ENCODE measurements around the gene AQP3.
"Not testable (repeated sequence)": the region's sequence is repeated elsewhere in the genome, so short reads cannot be mapped to it uniquely, and the experiment has no call there.

AQP3 gene

DNA sequence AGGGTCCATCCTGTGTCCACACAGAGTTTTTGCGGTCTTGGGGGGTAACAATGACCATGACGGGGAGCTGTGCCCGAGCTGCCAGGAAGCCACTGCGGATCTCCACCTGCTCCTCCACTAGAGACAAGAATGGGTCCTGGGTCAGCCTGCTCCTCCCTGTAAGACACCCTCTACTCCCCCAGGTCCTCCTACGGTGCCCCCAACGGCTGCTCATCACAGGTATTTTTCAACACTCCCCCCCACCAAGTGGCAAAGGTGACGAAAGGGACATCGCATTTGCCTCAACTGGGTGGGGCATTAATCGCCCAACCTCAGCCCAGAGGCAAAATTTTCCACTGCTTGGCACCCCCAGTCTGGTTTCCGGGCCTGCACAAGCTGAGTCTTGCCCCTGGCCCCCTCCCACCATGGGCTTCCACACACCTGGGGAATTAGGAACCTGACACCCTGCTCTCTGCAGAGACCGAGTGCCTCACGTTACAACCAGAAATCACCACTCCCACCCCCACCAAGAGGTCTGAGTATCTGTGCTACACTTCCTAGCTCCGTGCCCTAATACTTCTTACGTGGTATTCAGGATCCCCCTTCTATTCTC, 16.7 kb upstream of the AQP3 start:
- peaks cover 55 to 73% of the 10 kb centered on the region in 2 donors for H3K36me3 ChIP-seq (ENCODE audit: control insufficient read depth in 2 of 2, insufficient read depth in 2 of 2, low read length in 2 of 2)
- no peaks in the 10 kb centered on the region for H3K27me3 ChIP-seq (ENCODE audit: control insufficient read depth in 1 of 2, insufficient read depth in 2 of 2, low read length in 2 of 2)
- H3K9me3 ChIP-seq (ENCODE audit: control insufficient read depth in 2 of 2, low read length in 2 of 2), result no peaks in the 10 kb centered on the region
- no peak overlapping the region for H3K9ac ChIP-seq (ENCODE audit: low read length in 2 of 2)
- no peak overlapping the region for H3K27ac ChIP-seq (ENCODE audit: low read length)
- no peaks in the 10 kb centered on the region for H3K4me1 ChIP-seq (ENCODE audit: control insufficient read depth, insufficient read depth, low read length)
- H3K4me3 ChIP-seq (ENCODE audit: low read length in 2 of 2), result no peak overlapping the region

DNA sequence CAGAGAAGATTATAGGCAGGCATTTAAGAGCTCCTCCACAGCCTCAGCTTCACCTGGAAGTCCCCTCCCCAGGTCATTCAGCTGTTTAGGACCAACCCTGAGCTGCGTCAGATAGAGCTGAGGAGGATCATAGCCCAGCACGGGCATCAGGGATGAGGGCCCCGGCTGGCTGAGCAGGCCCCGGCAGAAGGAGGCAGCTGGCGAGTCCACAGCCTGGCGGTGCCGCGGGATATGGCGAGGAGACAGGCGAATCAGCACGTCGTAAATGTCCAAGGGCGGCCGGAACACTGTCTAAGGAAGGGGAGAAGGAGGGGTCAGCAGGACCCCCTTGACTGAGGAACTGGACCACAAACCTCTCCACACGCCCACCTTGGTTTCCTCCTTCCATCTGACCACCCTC, 15.8 kb upstream of the AQP3 start:
- H3K4me1 ChIP-seq (ENCODE audit: control insufficient read depth, insufficient read depth, low read length), result no peaks in the 10 kb centered on the region
- H3K27ac ChIP-seq (ENCODE audit: low read length), result no peak overlapping the region
- H3K36me3 ChIP-seq (ENCODE audit: control insufficient read depth in 2 of 2, insufficient read depth in 2 of 2, low read length in 2 of 2), result peaks cover 45 to 63% of the 10 kb centered on the region in 2 donors

DNA sequence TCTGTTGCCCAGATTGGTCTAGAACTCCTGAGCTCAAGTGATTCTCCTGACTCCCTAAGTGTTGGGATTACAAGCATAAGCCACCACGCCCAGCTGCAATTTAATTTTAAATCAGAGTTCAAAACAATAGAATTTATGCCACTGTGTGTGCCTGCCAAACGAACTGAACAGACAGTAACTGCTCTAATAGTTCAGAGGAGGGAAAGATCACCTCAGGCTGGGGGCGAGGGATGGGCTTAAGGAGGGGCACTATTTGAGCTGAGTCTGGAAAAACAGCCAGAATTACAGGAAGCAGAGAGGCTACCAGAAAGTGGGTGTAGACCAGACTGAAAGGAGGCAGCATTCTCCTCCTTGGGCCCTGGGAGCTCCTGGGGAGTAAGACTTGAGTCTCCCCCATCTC, 14.1 kb upstream of the AQP3 start:
- Histone ChIP-seq H3K4me1 (ENCODE audit: control insufficient read depth, insufficient read depth, low read length) (no peaks in the 10 kb centered on the region), H3K4me3 (ENCODE audit: low read length in 2 of 2) (no peak overlapping the region), H3K27me3 (ENCODE audit: control insufficient read depth in 1 of 2, insufficient read depth in 2 of 2, low read length in 2 of 2) (no peaks in the 10 kb centered on the region), H3K9ac (ENCODE audit: low read length in 2 of 2) (no peak overlapping the region), H3K9me3 (ENCODE audit: control insufficient read depth in 2 of 2, low read length in 2 of 2) (no peaks in the 10 kb centered on the region), H3K36me3 (ENCODE audit: control insufficient read depth in 2 of 2, insufficient read depth in 2 of 2, low read length in 2 of 2) (peaks cover 30 to 47% of the 10 kb centered on the region in 2 donors), H3K27ac (ENCODE audit: low read length) (no peak overlapping the region)

More for the DNA sequence above, 15.8 kb upstream of the AQP3 start:
- Histone ChIP-seq H3K4me3 (ENCODE audit: low read length in 2 of 2) (no peak overlapping the region), H3K9ac (ENCODE audit: low read length in 2 of 2) (no peak overlapping the region), H3K27me3 (ENCODE audit: control insufficient read depth in 1 of 2, insufficient read depth in 2 of 2, low read length in 2 of 2) (no peaks in the 10 kb centered on the region), H3K9me3 (ENCODE audit: control insufficient read depth in 2 of 2, low read length in 2 of 2) (no peaks in the 10 kb centered on the region)

DNA sequence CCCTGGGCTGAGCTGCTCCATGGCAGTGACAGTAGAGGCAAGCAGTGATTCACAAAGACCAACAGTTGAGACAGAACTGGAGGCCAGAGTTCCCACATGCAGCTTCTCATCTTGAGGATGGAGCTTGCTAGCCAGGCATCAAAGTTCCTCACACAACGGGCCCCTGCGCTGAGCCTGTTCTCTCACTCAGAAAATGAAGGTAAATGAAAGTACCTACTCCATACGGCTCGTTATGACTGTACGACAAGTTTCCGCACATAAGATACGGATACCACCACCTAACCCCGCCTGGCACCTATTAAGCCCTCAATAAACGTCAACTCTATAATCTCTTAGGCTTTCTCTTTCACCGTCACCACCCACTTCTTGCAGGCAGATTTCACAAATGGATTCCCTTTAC, 13.5 kb upstream of the AQP3 start:
- no peaks in the 10 kb centered on the region for H3K9me3 ChIP-seq (ENCODE audit: control insufficient read depth in 2 of 2, low read length in 2 of 2)
- H3K4me3 ChIP-seq (ENCODE audit: low read length in 2 of 2), result no peak overlapping the region
- H3K27me3 ChIP-seq (ENCODE audit: control insufficient read depth in 1 of 2, insufficient read depth in 2 of 2, low read length in 2 of 2), result no peaks in the 10 kb centered on the region
- H3K9ac ChIP-seq (ENCODE audit: low read length in 2 of 2), result no peak overlapping the region
- no peak overlapping the region for H3K27ac ChIP-seq (ENCODE audit: low read length)
- no peaks in the 10 kb centered on the region for H3K4me1 ChIP-seq (ENCODE audit: control insufficient read depth, insufficient read depth, low read length)
- H3K36me3 ChIP-seq (ENCODE audit: control insufficient read depth in 2 of 2, insufficient read depth in 2 of 2, low read length in 2 of 2), result peaks cover 24 to 41% of the 10 kb centered on the region in 2 donors

DNA sequence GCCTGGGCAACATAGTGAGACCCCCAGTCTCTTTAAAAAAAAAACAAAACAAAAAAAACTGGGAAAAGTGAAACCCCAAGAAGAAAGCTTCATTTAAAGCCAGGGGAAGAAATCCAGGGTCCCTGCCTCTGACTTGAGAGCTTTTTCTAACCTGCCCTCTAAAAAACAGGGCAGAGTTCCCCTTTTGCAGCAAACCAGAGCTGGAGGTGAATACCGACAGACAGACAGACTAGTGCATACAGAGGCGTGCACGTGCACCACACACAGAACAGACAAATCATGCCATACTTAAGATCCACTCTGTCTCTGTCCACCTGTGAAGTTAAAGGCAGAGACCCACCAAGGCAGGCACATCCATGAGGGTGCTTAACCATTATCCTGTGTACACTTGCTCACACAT, 11.7 kb upstream of the AQP3 start:
- peak overlapping the region in 1 of 2 donors; percentile 13 for H3K9ac ChIP-seq (ENCODE audit: low read length in 2 of 2)
- H3K27me3 ChIP-seq (ENCODE audit: control insufficient read depth in 1 of 2, insufficient read depth in 2 of 2, low read length in 2 of 2), result no peaks in the 10 kb centered on the region
- H3K9me3 ChIP-seq (ENCODE audit: control insufficient read depth in 2 of 2, low read length in 2 of 2), result no peaks in the 10 kb centered on the region
- peaks cover 7 to 23% of the 10 kb centered on the region in 2 donors for H3K36me3 ChIP-seq (ENCODE audit: control insufficient read depth in 2 of 2, insufficient read depth in 2 of 2, low read length in 2 of 2)
- H3K27ac ChIP-seq (ENCODE audit: low read length), result no peak overlapping the region
- no peaks in the 10 kb centered on the region for H3K4me1 ChIP-seq (ENCODE audit: control insufficient read depth, insufficient read depth, low read length)
- H3K4me3 ChIP-seq (ENCODE audit: low read length in 2 of 2), result no peak overlapping the region

DNA sequence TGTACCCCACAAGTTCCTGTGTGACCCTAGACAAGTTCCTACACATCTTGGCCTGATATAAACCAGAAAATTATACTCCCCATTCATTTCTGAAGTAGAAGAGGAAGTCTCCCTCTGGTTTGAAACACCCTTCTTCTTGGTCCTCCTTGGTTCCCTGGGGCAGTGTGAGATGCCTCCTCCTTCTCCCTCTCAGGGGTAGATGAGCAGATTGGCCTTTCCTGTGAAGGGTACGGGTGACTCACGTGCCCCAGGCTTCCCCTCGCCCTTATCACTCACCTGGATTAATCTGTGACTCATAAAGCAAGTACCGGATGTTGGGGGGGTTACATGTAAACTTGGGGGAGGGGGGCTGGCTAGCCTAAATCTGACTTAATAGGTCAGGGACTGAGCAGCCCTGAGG, 11.1 kb upstream of the AQP3 start:
- Histone ChIP-seq H3K36me3 (ENCODE audit: control insufficient read depth in 2 of 2, insufficient read depth in 2 of 2, low read length in 2 of 2) (peaks cover 6 to 18% of the 10 kb centered on the region in 2 donors), H3K4me3 (ENCODE audit: low read length in 2 of 2) (no peak overlapping the region), H3K27me3 (ENCODE audit: control insufficient read depth in 1 of 2, insufficient read depth in 2 of 2, low read length in 2 of 2) (no peaks in the 10 kb centered on the region), H3K9ac (ENCODE audit: low read length in 2 of 2) (no peak overlapping the region), H3K9me3 (ENCODE audit: control insufficient read depth in 2 of 2, low read length in 2 of 2) (no peaks in the 10 kb centered on the region), H3K4me1 (ENCODE audit: control insufficient read depth, insufficient read depth, low read length) (no peaks in the 10 kb centered on the region), H3K27ac (ENCODE audit: low read length) (no peak overlapping the region)

DNA sequence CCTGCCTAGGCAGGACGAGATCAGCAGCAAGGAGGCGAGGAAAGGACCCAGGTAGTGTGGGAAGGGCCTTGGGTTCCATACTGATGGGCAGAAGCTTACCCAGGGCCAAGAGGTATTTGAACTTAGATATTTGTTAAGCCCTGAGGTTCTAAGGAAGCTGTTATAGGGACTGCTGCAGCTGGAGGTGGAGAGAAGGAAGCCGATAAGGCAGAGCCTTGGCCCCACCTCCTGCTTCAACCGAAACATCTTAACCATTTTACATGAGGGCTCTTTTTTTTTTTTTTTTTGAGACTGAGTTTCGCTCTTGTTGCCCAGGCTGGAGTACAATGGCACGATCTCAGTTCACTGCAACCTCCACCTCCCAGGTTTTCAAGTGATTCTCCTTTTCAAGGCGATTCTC, 8.6 kb upstream of the AQP3 start:
- Histone ChIP-seq H3K4me1 (ENCODE audit: control insufficient read depth, insufficient read depth, low read length) (no peaks in the 10 kb centered on the region), H3K27me3 (ENCODE audit: control insufficient read depth in 1 of 2, insufficient read depth in 2 of 2, low read length in 2 of 2) (no peaks in the 10 kb centered on the region), H3K9ac (ENCODE audit: low read length in 2 of 2) (no peak overlapping the region), H3K27ac (ENCODE audit: low read length) (no peak overlapping the region), H3K4me3 (ENCODE audit: low read length in 2 of 2) (no peak overlapping the region), H3K9me3 (ENCODE audit: control insufficient read depth in 2 of 2, low read length in 2 of 2) (no peaks in the 10 kb centered on the region), H3K36me3 (ENCODE audit: control insufficient read depth in 2 of 2, insufficient read depth in 2 of 2, low read length in 2 of 2) (no peaks in the 10 kb centered on the region)

DNA sequence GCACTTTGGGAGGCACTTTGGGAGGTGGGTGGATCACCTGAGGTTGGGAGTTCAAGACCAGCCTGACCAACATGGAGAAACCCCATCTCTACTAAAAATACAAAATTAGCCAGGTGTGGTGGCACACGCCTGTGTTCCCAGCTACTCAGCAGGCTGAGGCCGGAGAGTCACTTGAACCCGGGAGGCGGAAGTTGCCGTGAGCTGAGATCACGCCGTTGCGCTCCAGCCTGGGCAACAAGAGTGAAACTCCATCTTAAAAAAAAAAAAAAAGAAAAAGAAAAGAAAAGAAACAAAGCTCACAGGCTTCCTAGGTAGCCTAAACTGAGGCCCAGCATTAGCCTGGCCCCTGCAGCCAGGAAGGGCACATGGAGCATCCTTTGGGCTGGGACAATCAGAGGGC, 8.1 kb upstream of the AQP3 start:
- H3K9ac ChIP-seq (ENCODE audit: low read length in 2 of 2); H3K27me3 ChIP-seq (ENCODE audit: control insufficient read depth in 1 of 2, insufficient read depth in 2 of 2, low read length in 2 of 2); H3K4me1 ChIP-seq (ENCODE audit: control insufficient read depth, insufficient read depth, low read length); H3K27ac ChIP-seq (ENCODE audit: low read length); H3K4me3 ChIP-seq (ENCODE audit: low read length in 2 of 2); H3K36me3 ChIP-seq (ENCODE audit: control insufficient read depth in 2 of 2, insufficient read depth in 2 of 2, low read length in 2 of 2); H3K9me3 ChIP-seq (ENCODE audit: control insufficient read depth in 2 of 2, low read length in 2 of 2): not testable (repeated sequence)

DNA sequence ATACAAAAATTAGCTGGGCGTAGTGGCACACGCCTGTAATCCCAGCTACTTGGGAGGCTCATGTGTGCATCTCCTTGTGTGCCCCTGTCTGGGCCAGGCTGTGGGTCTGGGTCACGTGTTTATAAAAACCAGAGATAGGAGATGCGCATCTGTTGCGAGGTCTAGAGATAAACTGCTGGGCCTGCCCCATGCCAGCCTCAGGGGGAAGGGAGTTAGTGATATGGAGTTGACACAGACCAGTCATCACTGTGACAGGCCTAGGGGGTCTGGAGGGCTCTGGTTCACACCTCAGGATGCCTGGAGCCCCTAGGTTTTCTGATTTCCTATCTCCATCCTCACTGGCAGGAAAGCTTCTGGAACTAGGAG, 7.3 kb upstream of the AQP3 start:
- not testable (repeated sequence) for H3K4me1 ChIP-seq (ENCODE audit: control insufficient read depth, insufficient read depth, low read length); H3K27me3 ChIP-seq (ENCODE audit: control insufficient read depth in 1 of 2, insufficient read depth in 2 of 2, low read length in 2 of 2); H3K27ac ChIP-seq (ENCODE audit: low read length); H3K36me3 ChIP-seq (ENCODE audit: control insufficient read depth in 2 of 2, insufficient read depth in 2 of 2, low read length in 2 of 2); H3K9ac ChIP-seq (ENCODE audit: low read length in 2 of 2); H3K9me3 ChIP-seq (ENCODE audit: control insufficient read depth in 2 of 2, low read length in 2 of 2); H3K4me3 ChIP-seq (ENCODE audit: low read length in 2 of 2)

DNA sequence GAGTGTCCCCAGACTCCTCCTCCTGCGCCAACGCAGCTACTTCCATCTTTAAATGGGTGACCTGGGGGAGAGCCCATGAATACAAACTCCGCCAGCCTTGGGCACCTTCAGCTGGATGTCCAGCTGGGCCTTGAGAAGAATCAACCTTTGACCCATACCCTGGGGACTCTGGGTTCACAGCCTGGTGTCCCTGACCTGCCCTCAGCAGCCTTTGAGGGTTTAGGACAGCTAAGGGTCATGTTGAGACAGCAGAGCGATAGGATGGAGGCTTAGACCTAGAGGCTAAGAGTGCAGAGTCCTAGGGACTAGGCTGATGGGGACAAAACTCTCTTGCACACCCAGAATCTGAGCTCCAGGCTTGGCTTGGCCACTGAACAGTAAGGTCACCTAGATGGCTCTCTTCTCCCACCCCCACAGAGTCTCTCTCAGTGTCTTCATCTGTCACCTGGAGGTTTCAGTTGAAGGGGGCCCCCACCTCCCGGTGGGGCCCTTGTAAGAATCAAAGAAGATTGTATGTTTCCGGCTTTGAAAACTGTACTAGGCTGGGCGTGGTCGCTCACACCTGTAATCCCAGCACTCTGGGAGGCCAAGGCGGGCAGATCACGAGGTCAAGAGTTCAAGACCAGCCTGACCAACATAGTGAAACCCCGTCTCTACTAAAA, 6.7 kb upstream of the AQP3 start:
- no peaks in the 10 kb centered on the region for H3K36me3 ChIP-seq (ENCODE audit: control insufficient read depth in 2 of 2, insufficient read depth in 2 of 2, low read length in 2 of 2)
- no peaks in the 10 kb centered on the region for H3K9me3 ChIP-seq (ENCODE audit: control insufficient read depth in 2 of 2, low read length in 2 of 2)
- H3K27ac ChIP-seq (ENCODE audit: low read length), result no peak overlapping the region
- H3K9ac ChIP-seq (ENCODE audit: low read length in 2 of 2), result no peak overlapping the region
- H3K4me3 ChIP-seq (ENCODE audit: low read length in 2 of 2), result no peak overlapping the region
- no peaks in the 10 kb centered on the region for H3K27me3 ChIP-seq (ENCODE audit: control insufficient read depth in 1 of 2, insufficient read depth in 2 of 2, low read length in 2 of 2)
- no peaks in the 10 kb centered on the region for H3K4me1 ChIP-seq (ENCODE audit: control insufficient read depth, insufficient read depth, low read length)

DNA sequence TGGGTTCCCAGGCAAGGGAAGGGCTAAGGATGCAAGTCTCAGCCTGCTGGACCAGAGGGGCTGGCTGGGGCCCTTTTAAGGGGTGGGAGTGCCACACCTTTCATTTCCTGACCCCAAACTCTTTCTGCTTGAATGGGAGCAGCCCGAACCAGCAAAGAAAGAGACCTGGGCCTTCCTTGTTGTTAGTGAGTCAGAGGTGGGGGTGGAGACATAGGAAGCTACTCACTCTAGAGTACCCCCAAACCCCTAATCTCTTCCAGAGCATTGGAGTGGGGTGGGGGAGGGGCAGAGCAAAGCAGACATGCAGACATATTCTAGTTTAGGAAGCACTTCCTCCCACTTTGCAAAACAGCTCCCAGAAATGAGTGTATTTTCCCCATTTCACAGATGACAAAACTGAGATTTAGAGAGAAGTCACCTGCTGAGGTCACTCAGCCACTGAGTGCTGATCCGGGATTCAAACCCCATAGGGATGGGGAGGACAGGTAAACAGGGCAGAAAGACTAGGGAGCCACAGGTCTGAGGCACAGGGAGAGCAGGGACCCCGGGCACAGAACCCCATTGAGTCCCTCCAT, 6.0 kb upstream of the AQP3 start:
- Histone ChIP-seq H3K9me3 (ENCODE audit: control insufficient read depth in 2 of 2, low read length in 2 of 2) (no peaks in the 10 kb centered on the region), H3K4me1 (ENCODE audit: control insufficient read depth, insufficient read depth, low read length) (no peaks in the 10 kb centered on the region), H3K4me3 (ENCODE audit: low read length in 2 of 2) (no peak overlapping the region), H3K27me3 (ENCODE audit: control insufficient read depth in 1 of 2, insufficient read depth in 2 of 2, low read length in 2 of 2) (no peaks in the 10 kb centered on the region), H3K27ac (ENCODE audit: low read length) (no peak overlapping the region), H3K36me3 (ENCODE audit: control insufficient read depth in 2 of 2, insufficient read depth in 2 of 2, low read length in 2 of 2) (no peaks in the 10 kb centered on the region), H3K9ac (ENCODE audit: low read length in 2 of 2) (no peak overlapping the region)
